Measurements from ENCODE around the gene STIM2. TPM values are rescaled to one million over a fixed set of nuclear protein-coding genes. Genes with fewer than 3 reads are reported as not detected.

STIM2 gene
- total and polyA plus RNA-seq, 10 of the 15 experiments (the other 5 are each of a cell fraction or from before 2014, with no cell fraction given) = 4.7 to 41.5 (median 16.9) TPM

DNA sequence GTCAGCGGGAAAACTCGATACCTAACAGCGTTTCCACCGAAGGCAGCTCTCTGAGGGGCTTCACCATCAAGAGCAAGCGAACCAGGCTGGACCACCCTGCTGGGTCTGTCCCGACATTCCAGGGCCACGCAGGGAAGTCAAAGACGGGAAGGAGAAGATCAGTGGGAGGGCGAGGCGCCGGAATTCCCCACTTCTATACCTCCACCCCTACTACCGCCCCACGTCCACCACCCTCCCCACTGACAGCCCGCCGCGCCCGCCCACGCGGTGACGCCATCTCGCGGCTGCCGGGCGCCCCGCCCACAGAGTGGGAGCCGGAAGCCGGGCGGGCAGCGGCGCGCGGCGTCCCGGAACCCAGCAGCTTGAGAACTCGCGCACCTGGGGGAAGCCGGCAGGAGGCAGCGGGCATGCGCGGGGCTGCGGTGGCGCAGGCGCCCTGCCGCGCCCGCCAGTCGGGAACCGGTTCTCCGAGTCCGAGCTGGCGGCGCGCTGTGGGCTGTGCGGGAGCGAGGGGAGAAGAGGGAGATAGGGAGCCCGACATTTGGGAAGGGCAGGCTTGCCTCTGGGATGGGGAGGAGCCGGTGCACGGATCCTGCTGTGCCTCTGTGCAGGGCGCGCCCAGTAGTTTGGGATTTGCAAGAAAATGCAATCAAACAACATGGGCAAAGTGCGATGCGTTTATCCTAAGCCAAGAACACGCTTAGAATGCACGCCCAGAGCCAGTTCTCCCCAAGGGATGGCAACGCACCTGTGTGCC lies 3.2 kb upstream of the STIM2 start (continued):
- TF ChIP-seq ZBTB40 (IDR thresholded peaks at IDR 0.05; ENCODE audit: borderline replicate concordance) (no peak), KDM1A (IDR thresholded peaks at IDR 0.05; ENCODE audit: borderline replicate concordance) (no peak), BRCA1 (IDR thresholded peaks at IDR 0.05; ENCODE audit: low read depth, low read length) (no peak), CREM (IDR thresholded peaks at IDR 0.05; ENCODE audit: low read depth) (peak; percentile 66), SMARCA5 (IDR thresholded peaks at IDR 0.05) (no peak; the same call in 1 of the 2 replicates), POLR2AphosphoS5 (IDR thresholded peaks at IDR 0.05; ENCODE audit: low read length) (peak; percentile 65), FOS (IDR thresholded peaks at IDR 0.05; ENCODE audit: borderline replicate concordance, extremely low read depth, insufficient read length) (no peak), GATAD2B (conservative IDR thresholded peaks at IDR 0.05; ENCODE audit: low read depth) (peak; percentile 98), ZBED1 (IDR thresholded peaks at IDR 0.05; ENCODE audit: borderline replicate concordance) (0 out of 2 replicates have a peak, but pooled peaks have one; percentile 33), ZNF274 (IDR thresholded peaks at IDR 0.05; ENCODE audit: insufficient read depth, insufficient read length) (no peak), CHD1 (IDR thresholded peaks at IDR 0.05; ENCODE audit: low read depth, low read length) (no peak), MEF2B (IDR thresholded peaks at IDR 0.05; ENCODE audit: partially characterized antibody, poor library complexity, severe bottlenecking) (no peak), PAX5 (IDR thresholded peaks at IDR 0.05; ENCODE audit: borderline replicate concordance, low read depth, low read length) (peak; percentile 81; the same call in 1 of the 2 replicates), CEBPB (IDR thresholded peaks at IDR 0.05; ENCODE audit: borderline replicate concordance in 1 of 2, low read depth in 2 of 2, low read length in 2 of 2) (peak in 1 of 2 experiments; percentile 38; a peak in 1 of 4 replicates), CHD4 (IDR thresholded peaks at IDR 0.05) (no peak)
- TF ChIP-seq, protein P1, sequence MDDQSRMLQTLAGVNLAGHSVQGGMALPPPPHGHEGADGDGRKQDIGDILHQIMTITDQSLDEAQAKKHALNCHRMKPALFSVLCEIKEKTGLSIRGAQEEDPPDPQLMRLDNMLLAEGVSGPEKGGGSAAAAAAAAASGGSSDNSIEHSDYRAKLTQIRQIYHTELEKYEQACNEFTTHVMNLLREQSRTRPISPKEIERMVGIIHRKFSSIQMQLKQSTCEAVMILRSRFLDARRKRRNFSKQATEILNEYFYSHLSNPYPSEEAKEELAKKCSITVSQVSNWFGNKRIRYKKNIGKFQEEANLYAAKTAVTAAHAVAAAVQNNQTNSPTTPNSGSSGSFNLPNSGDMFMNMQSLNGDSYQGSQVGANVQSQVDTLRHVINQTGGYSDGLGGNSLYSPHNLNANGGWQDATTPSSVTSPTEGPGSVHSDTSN (IDR thresholded peaks at IDR 0.05; ENCODE audit: insufficient replicate concordance, low read depth, low read length) = peak; percentile 23
- TF ChIP-seq, protein P2, sequence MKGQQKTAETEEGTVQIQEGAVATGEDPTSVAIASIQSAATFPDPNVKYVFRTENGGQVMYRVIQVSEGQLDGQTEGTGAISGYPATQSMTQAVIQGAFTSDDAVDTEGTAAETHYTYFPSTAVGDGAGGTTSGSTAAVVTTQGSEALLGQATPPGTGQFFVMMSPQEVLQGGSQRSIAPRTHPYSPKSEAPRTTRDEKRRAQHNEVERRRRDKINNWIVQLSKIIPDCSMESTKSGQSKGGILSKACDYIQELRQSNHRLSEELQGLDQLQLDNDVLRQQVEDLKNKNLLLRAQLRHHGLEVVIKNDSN (IDR thresholded peaks at IDR 0.05; ENCODE audit: borderline replicate concordance, extremely low read length, insufficient read depth, low read depth, low read length) = no peak
- TF ChIP-seq, protein P3, sequence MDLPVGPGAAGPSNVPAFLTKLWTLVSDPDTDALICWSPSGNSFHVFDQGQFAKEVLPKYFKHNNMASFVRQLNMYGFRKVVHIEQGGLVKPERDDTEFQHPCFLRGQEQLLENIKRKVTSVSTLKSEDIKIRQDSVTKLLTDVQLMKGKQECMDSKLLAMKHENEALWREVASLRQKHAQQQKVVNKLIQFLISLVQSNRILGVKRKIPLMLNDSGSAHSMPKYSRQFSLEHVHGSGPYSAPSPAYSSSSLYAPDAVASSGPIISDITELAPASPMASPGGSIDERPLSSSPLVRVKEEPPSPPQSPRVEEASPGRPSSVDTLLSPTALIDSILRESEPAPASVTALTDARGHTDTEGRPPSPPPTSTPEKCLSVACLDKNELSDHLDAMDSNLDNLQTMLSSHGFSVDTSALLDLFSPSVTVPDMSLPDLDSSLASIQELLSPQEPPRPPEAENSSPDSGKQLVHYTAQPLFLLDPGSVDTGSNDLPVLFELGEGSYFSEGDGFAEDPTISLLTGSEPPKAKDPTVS (IDR thresholded peaks at IDR 0.05; ENCODE audit: low read depth, low read length) = no peak
- TF ChIP-seq, protein P4, sequence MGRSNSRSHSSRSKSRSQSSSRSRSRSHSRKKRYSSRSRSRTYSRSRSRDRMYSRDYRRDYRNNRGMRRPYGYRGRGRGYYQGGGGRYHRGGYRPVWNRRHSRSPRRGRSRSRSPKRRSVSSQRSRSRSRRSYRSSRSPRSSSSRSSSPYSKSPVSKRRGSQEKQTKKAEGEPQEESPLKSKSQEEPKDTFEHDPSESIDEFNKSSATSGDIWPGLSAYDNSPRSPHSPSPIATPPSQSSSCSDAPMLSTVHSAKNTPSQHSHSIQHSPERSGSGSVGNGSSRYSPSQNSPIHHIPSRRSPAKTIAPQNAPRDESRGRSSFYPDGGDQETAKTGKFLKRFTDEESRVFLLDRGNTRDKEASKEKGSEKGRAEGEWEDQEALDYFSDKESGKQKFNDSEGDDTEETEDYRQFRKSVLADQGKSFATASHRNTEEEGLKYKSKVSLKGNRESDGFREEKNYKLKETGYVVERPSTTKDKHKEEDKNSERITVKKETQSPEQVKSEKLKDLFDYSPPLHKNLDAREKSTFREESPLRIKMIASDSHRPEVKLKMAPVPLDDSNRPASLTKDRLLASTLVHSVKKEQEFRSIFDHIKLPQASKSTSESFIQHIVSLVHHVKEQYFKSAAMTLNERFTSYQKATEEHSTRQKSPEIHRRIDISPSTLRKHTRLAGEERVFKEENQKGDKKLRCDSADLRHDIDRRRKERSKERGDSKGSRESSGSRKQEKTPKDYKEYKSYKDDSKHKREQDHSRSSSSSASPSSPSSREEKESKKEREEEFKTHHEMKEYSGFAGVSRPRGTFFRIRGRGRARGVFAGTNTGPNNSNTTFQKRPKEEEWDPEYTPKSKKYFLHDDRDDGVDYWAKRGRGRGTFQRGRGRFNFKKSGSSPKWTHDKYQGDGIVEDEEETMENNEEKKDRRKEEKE (IDR thresholded peaks at IDR 0.05) = no peak

All from GM12878 (cell line).